ENCODE results near the gene ZFYVE28.

- no peak for TF ChIP-seq CTCF (IDR thresholded peaks at IDR 0.05)
- TF ChIP-seq POLR2A (IDR thresholded peaks at IDR 0.05), result no peak
Observed at GRCh38 chr4:2353222-2354107, 65.0 kb downstream of the ZFYVE28 start.
